Astrocyte of the cerebellum (primary cell): ENCODE results near the gene CEACAM8.
A peak's percentile ranks its signal among the peaks of the same experiment; 100 is the strongest.

Experiments
- DNase-seq: peaks from one replicate; pipeline ENCODE4 v3.0.0-alpha.2; 2011; ENCODE audit warnings: low read depth
- H3K4me3 ChIP-seq: 2 replicates; pipeline ENCODE4 v1.5.1; 2011; ENCODE audit warnings: mild to moderate bottlenecking, low read depth, low read length, moderate library complexity
- CTCF ChIP-seq: IDR thresholded peaks from 2 replicates; pipeline ENCODE4 v1.5.1; 2012; ENCODE audit warnings: low read length, low read depth, moderate library complexity, mild to moderate bottlenecking; ENCODE audit errors: missing control alignments
- in situ Hi-C: cut with HindIII; loops from 2 replicates; pipeline ENCODE4 v1.10.0; 2017; ENCODE audit warnings: low sequenced_read_pairs

The CEACAM8 gene

GRCh38 chr19:42596391-42597072 is 1.8 kb upstream of the CEACAM8 start:
- no peak overlapping the region for H3K4me3 ChIP-seq
- in situ Hi-C loops: no loop called here
- peak; percentile 86 for TF ChIP-seq CTCF
- DNase-seq: no peak

DNA sequence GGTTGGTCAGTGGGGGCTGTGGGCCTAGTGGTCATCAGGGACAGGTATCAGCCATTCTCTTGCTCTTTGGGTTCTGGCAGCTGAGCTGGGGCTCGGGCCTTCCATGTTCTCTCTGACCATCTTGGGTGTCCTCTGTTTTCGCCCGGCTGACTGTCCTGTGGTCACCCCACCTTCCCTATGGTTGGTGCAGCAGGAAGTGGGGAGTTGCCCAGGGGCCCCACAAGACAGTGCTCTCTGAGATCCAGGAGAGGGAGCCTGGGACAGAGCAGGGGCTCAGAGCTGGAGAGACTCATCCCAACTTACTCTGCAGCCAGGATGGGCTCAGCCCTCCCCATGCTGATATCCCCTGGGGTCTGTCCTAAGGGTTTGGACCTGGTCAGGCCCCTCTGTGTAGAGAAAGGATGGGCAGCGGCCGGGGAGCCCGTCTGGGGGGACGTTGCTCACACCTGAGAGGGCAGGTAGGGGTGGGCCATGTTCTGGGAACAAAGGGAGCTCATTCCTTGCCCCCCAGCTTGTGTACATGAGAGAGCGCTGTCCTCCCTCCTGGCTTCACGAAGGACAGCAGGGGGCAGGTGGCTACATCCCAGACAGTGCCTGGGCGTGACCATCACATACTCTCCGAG is 937 bp upstream of the CEACAM8 start:
- H3K4me3 ChIP-seq: no peak overlapping the region
- no peak for TF ChIP-seq CTCF
- in situ Hi-C loops: no loop called here
- no peak for DNase-seq

GRCh38 chr19:42589792-42590191 is 4.9 kb downstream of the CEACAM8 start:
- no peak for DNase-seq
- no peak for TF ChIP-seq CTCF
- no peak overlapping the region for H3K4me3 ChIP-seq
- in situ Hi-C loops: no loop called here

- TF ChIP-seq CTCF: no peak
- no peak for DNase-seq
- no peak overlapping the region for H3K4me3 ChIP-seq
- in situ Hi-C loops: no loop called here
These were observed 10.3 kb downstream of the CEACAM8 start for GRCh38 chr19:42584466-42584865.

DNA sequence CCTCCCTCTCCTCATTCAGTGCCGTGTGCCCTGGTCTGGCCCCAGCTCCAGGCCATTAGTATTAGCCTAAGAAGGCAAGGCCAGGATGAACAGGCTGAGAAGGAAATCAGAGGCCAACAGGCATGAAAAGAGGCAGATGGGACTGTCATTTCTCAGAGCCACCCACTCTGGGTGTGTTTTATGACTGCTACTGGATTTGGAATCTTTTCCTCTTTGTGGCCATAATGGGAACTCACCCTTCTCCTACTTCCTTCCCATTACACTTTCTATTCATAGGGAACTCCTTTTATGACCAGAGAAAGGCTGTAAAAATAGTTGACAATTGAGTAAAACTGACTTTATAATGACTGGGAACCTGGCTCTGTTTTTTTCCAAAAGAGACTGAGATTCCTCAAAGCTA is 17.7 kb downstream of the CEACAM8 start:
- no peak for TF ChIP-seq CTCF
- in situ Hi-C loops: no loop called here
- no peak overlapping the region for H3K4me3 ChIP-seq
- DNase-seq: no peak

DNA sequence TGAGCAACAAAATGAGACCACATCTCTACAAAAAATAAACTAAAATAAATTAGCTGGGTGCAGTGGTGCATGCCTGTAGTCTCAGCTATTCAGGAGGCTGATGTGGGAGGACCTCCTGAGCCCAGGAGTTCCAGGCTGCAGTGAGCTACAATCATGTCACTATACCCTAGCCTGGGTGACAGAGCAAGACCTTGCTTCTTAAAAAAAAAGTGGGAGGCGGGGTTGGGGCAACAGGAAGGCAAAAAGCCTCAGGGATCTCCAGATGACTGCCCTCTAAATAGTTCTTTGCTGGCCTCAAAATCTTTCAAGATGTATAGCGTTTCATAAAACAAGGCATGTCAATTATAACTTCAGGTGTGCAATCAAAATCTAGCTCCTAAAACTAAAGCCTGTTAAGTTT is 18.5 kb downstream of the CEACAM8 start:
- in situ Hi-C loops: no loop called here
- no peak for DNase-seq
- no peak overlapping the region for H3K4me3 ChIP-seq
- TF ChIP-seq CTCF: no peak
